Smooth muscle cell of the umbilical artery (primary cell): ENCODE results near the gene SLX4IP. TPM values are rescaled to one million over a fixed set of nuclear protein-coding genes. Genes with fewer than 3 reads are reported as not detected.

Experiments
- total RNA-seq: library from RNA; depleted of rRNA; stranded (reverse); fragments of >200 nt; gene quantifications from 2 replicates; pipeline ENCODE4 v1.2.3, GENCODE V29; 2014

SLX4IP gene
- total RNA-seq: 2.7 and 3.5 TPM in 2 replicates

DNA sequence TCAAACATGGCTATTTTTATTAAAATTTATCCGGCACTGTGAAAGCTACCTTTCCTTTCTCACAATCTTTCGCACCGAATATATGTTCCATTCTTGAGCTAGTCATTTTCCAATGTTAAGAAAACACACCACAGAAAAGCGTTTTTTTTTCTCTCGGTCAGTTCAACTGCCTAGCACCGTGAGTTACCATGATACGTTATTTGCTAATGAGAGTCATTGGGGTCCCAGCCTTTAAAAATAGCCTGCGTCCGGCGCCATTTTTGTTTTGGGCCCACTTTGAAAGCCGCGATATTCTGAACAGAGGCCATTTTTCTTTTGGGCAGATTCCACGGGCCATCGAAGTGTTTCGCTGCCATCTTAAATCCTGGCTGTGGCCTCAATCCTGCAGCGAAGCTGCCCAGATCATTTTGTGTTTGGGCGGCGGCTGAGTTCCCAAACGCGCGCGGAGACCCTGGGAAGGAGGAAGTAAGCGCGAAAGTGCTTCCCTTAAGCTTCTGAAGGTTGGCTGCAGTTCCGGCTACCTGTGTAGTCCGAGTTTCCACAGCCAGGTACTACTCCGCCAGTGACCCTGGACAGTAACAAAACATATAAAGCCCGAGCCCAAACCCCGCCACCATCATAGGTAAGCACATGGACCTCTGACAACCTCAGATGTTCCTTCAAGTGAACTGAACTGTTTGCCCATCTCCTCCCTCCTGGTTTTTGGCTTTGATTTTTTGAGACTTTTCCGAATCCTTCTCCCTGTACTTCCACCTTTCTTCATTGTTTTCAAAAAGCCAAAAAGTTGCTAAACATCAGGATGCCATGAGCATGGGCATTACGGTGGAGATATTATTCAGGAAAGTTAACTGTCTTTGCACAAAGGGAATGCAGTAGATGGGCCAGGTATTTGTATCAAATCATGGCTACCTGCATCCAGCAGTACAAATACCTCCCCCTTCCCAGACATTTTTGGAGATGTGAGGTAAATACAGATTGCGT, at the start of gene SLX4IP:
Gene SLX4IP (plus strand): TSS at position 474 of the 981 bp plus-strand sequence. CDS start 22,900 bp downstream, outside the sequence.

DNA sequence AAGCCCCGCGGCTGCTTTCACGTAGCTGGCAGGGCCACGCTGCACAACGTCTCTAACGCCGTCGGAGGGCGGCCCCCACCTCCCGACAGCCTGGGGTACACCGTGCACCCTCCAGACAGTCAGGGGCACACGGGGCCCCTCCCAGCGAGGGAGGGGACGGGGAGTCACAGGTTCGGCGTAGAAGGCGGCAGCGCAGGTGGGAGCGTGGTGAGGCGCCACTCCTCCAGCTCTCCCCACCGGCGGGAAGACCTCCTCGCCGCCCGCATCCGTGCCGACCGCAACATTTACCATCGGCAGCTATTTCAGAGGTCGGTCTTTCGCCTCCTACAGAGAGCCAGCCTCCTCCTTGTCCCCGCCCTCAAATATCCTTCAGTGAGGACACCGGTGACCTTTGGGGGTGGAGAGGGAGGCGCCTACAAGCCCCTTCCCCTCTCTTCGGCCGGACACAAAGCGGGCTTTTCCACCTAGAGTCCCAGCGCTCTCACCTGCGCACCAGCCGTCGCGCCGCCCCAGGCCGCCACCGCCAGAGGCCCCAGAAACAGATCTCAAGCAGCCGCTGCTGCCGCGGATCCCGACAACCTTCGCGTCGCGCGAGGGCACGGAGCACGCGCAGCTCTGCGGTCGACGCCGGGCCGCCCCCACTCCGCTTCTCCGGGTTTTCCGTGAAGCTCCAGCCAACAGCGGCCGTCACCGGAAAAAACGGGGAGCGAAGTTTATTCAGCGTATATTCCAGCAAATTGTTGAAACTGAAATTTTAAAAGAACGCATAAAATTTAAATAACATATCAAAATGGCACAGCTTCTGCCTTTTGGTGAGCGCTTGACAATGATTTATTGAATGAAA, 1.3 kb upstream of the SLX4IP start, which contains the start of gene MKKS:
Gene MKKS (minus strand): TSS at position 600 of the 844 bp plus-strand sequence. CDS start 20,708 bp downstream, outside the sequence.

DNA sequence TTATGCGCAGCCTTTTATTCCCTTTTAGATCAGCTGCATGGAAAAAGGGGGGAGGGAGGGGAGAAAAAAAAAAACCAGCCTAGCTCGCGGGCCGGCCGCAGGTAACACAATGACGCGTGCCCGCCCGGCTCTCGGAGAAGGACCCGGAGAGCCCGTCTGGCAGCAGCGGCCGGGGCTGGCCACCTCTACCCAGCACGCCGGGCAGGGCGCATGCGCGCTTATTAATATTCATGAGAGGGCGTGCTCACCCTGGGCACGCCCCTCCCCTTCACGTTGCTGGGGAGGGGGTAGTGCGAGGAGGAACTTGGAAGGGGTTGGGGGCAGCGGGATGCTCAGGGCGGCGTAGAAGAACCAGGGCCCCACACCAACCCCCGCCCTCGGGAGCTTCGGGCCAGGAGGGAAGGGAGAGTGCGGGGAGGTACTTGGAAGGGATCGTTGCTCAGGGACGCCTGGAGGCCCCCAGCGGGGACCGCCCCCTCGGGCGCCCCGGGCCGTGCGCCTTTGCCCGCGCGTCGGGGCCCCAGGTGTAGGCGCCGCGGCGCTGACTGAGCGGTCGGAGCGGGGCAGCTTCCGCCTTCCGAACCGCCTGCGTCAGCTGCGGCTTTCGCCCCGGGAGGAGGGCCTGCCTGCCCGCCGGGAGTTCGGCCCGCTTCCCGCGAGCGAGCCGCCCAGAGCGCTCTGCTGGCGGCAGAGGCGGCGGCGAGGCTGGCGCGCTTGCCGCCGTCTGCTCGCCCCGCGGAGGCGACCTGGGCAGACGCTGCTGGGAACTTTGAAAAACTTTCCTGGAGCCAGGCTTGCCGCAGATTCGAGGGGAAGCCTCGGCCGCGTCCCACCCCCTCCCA, 239.0 kb downstream of the SLX4IP start, which contains the start of gene JAG1:
Gene JAG1 (minus strand): TSS at position 158 of the 842 bp plus-strand sequence. CDS start 469 bp downstream, outside the sequence.

Other genes starting within 250 kb of the SLX4IP start
- 4.6 and 5.6 TPM in 2 replicates for gene SNAP25, start 216.5 kb upstream of the SLX4IP start, total RNA-seq
- gene MKKS, start 1.1 kb upstream of the SLX4IP start, total RNA-seq: 8.6 and 13.0 TPM in 2 replicates
- gene JAG1, start 238.7 kb downstream of the SLX4IP start, total RNA-seq: 9.5 and 36.2 TPM in 2 replicates